ENCODE data around the gene TMEM242.

The TMEM242 gene

GRCh38 chr6:157253699-157254098 lies 69.6 kb downstream of the TMEM242 start:
- no peak for FAIRE-seq
- TF ChIP-seq CTCF (IDR thresholded peaks at IDR 0.05; ENCODE audit: insufficient read depth, missing control alignments), result no peak
- no peak for DNase-seq (ENCODE audit: insufficient read length, low spot score)

DNA sequence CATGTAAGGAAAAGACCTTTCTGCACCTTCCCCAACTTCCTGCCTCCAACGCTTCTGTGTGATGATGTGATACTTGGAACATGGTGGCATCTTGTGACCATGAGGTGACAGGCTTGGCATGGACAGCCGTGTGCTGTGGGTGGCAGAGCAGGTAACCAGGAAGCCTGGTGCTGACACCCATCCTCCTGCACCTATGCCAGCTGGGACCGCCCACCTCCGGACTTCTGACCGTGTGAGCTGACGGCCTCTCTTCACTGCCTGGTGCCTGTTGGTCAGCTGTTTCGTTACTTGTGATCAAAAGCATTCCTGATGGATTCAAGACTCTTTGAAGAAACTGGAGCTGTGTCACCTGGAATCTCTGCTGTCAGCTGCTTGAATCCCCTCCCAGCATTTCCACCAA lies 70.3 kb downstream of the TMEM242 start:
- DNase-seq (ENCODE audit: insufficient read length, low spot score) (no peak), FAIRE-seq (no peak)
- no peak for TF ChIP-seq CTCF (IDR thresholded peaks at IDR 0.05; ENCODE audit: insufficient read depth, missing control alignments)

GRCh38 chr6:157251586-157252247 lies 71.6 kb downstream of the TMEM242 start:
- DNase-seq (ENCODE audit: insufficient read length, low spot score), result no peak
- no peak for FAIRE-seq
- no peak for TF ChIP-seq CTCF (IDR thresholded peaks at IDR 0.05; ENCODE audit: insufficient read depth, missing control alignments)

- TF ChIP-seq CTCF (IDR thresholded peaks at IDR 0.05; ENCODE audit: insufficient read depth, missing control alignments), result no peak
- no peak for DNase-seq (ENCODE audit: insufficient read length, low spot score)
- FAIRE-seq, result no peak
These were observed 73.5 kb downstream of the TMEM242 start for GRCh38 chr6:157249826-157250225.

DNA sequence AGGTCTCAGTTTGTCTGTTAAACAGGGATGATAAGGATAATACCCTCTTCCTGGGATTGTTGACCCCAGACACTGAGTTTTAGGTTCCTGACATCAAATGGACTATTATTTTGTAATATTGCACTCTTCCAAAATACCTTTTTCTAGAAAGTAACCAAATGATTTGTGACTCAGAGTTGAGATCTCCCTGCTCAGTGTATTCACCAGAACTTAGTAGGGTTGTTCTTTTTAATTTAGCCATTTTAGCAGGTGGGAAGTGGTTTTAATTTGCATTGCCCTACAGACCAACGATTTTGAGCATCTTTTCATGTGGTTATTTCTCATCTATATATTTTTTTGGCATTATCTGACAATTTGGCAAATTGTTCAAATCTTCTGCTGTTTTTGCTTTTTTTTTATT lies 75.1 kb downstream of the TMEM242 start:
- no peak for TF ChIP-seq CTCF (IDR thresholded peaks at IDR 0.05; ENCODE audit: insufficient read depth, missing control alignments)
- DNase-seq (ENCODE audit: insufficient read length, low spot score), result no peak
- no peak for FAIRE-seq

- no peak for DNase-seq (ENCODE audit: insufficient read length, low spot score)
- no peak for FAIRE-seq
- TF ChIP-seq CTCF (IDR thresholded peaks at IDR 0.05; ENCODE audit: insufficient read depth, missing control alignments), result no peak
These were observed 76.4 kb downstream of the TMEM242 start for GRCh38 chr6:157246771-157247484.

GRCh38 chr6:157246048-157246630 lies 77.2 kb downstream of the TMEM242 start:
- FAIRE-seq, result no peak
- no peak for DNase-seq (ENCODE audit: insufficient read length, low spot score)
- TF ChIP-seq CTCF (IDR thresholded peaks at IDR 0.05; ENCODE audit: insufficient read depth, missing control alignments), result no peak
